NCI-H82 (cell line): ENCODE measurements around the gene NIPAL1.

Experiments used
- DNase-seq: peaks from one replicate; lab custom pipeline; 2025; lab: John Stamatoyannopoulos, UW

NIPAL1 gene

DNA sequence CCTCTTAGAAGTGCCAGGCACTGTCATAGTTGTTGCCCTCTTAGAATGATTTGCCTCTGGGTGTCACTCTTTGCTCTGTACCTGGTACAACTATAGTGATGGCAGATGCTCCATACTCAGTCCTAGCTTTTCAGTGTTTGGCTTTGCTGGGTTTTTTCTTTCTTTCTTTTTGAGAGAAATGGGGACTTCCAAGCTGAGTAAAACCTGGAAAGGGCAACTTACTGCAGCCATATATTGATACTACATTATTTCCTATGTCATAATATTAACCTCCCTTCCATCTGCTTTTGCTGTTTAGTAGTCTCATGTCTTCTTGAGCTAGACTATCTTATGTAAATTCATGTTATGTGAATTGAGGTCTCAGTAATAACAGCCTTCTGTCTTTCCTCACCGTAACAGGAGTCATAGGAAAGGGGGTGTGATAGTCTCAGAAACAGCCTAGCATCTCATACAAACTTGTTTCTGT, 49.0 kb downstream of the NIPAL1 start:
- no peak for DNase-seq

DNA sequence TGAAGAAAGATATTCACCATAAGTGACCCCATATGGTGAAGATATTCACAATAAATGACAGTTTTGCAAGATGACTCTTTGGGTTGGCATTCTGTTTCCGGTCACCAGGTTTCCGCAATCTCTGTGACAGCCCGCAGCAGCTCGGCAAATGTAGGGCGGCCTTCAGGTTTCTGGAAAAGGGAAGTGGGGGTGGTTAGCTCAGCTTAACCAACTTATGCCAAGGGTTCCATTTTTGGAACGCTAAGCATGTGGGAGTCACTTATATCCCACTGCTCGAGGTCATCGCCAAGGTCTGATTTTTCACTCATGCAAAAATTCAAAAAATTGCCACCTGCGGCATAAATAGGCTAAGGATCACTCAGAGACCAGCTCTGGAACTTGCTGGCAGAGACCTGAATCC, 51.0 kb downstream of the NIPAL1 start:
- DNase-seq, result no peak

DNA sequence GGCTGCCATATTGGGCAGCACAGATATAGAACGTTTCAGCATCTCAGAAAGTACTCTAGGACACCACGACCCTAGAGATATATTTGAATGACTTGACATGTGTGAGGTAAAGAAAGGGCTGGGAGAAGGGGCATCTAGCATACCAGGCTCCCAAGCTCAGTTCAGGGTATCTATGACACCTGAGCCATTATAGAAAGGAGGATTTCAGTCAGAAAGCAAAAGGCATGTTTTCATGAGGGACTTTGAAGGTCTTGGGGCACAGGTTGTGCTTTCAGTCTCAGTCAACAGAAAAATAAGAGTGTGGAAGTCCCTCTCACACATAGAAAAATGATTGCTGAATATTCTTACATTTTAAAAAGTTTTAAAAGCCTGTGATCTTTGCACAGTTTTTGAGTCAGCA, 51.6 kb downstream of the NIPAL1 start:
- no peak for DNase-seq

DNA sequence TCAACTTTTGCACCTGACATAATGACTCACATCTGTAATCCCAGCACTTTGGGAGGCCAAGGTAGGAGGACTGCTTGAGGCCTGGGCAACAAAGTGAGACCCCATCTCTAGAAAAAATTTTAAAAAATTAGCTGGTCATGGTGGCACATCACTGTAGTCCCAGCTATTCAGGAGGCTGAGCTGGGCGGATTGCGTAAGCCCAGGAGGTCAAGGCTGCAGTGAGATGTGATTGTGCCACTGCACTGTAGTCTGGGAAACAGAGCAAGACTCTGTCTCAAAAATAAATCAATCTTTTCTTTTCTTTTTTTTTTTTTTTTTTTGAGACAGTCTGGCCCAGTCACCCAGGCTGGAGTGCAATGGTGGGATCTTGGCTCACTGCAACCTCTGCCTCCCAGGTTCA, 52.5 kb downstream of the NIPAL1 start:
- no peak for DNase-seq

DNA sequence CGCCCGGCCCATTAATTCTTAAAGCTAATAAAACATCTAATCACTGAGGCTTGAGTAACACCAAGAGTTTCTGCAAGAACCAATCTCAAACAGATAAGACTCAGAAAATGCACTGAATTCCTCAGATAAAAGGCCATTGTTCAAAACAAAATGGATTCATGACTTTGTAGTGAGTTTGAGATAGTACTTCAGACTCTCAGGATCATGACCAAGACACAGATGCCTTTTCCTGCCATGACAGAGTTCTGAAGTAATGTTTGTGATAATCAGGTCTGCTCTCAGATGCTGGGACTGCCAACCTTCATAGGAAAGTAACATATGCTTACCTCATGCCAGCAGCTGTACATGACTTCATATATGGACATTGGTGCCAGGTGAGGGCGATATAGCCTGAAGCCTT, 54.6 kb downstream of the NIPAL1 start:
- DNase-seq, result no peak

DNA sequence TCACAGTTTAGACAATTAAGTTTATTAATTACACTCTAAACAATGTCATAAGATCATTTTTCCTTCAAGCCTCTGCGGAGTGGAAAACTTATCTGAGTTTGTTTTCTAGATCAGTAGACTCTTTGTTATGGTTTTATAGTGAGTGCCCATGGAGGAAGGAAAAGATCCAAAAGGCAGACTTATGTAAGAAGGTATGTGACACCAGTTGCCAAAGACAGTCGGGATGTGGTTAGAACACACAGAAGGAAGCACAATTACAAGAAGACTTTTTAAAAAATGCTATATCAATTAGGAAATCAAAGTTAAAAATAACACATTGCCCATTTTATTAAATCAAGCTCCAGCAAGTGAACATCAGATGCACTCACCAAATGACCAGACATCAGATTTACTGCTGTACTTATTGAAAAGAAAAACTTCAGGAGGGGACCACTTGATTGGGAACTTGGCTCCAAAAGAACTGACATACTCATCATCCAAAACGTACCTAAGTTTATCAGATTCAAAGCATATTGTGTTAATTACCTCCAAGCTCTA, 57.1 kb downstream of the NIPAL1 start:
- DNase-seq, result no peak

DNA sequence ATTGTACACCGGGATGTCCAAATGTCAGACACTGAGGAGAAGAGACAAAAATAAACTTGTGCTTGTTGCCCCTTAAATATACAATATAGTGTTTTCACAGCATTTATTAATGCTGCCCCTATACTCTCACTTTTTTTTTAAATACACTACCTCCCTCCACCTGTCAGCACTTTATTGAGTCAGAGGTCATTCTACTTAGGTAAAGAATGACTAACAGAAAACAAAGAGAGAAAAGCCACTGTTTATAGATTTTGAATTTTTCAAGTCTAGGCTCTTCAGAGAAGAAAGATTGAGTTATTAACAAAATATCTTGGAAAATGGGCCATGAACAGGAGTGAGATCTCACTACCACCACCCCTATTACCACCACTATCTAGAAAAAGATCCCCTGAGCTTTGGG, 58.1 kb downstream of the NIPAL1 start:
- no peak for DNase-seq

DNA sequence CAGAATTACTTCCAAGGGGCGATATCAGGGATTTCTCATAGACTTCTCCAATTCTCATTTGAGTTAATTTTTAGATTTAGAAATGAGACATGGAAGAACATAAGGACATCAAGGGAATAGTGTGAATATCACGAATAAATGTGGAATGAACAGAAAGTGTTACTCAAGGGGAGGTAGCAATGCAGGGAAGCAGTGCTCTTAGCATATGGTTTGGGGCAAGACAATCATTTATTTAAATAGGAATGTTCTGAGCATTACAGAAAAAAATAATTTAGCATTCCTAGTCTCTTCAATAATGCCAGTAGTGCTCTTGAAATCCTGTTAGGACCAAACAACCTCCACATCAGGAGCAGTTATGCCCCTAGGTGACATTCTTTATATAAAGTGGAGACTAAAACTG, 61.9 kb downstream of the NIPAL1 start:
- no peak for DNase-seq

DNA sequence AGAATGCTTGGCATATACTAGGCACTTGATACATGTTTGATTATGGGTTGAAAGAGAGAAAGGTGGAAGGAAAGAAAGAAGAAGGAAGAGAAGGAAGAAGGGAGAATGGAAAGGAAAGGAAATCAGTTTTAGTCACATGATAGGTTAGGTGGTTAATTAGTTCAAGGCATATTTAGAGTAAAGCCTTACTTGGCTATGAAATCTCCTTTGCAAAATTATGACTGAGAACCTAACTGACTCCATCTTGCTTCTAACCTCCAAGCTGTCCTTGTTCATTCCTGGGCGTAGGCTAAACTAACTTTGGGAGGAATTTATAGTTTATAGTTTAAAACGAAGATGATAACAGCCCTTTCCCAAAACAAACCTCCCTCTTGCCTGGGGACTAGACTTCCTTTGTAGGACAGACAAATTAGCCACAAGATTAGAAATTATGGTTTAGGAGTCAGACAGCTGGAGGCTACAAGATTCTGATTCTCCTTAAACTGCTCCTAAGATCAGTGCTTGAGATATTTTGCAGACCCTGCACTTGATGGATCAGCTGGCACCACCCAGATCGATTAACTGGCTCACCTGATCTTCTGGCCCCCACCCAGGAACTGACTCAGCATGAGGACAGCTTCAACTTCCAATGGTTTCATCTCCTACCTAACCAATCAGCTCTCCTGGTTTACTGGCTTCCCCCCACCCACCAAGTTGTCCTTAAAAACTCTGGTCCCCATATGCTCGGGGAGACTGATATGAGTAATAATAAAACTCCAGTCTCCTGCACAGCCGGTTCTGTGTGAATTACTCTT, 62.5 kb downstream of the NIPAL1 start:
- no peak for DNase-seq

DNA sequence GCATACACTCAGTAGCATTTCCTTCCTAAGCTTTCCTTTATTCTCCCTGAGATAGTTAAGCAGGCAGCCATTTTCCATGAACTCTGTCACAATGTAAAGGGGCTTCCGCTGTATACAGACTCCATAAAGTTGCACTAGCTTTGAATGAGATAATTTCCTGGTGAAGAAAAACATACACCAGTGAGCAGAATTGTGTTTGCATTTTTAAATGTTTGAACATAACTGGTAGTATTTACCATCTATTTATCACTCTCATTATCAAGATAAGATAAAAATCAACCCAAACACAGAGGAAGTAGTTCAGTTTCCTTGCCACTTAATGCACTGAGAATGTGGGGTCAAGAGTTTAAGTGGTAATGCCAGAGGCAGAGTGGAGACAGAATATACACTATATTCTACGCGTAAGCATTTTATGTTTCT, 63.4 kb downstream of the NIPAL1 start:
- no peak for DNase-seq

DNA sequence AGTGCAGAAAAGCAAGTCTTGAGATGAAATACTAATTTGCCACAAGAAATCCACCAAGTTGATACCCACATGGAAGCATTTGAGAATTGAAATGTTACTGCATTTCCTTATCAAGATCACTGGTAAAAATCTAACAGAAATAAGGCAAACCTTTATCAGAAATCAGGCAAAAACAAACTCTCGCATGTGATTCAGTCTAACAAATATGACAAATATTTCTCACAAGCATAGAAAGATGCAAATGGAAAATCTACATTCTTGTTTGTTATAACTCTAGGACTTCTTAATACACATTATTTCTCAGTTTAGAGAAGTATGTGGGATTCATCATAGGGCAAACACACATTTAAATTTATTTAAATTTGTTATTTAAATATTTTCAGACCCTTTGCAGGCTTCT, 64.6 kb downstream of the NIPAL1 start:
- DNase-seq, result no peak

DNA sequence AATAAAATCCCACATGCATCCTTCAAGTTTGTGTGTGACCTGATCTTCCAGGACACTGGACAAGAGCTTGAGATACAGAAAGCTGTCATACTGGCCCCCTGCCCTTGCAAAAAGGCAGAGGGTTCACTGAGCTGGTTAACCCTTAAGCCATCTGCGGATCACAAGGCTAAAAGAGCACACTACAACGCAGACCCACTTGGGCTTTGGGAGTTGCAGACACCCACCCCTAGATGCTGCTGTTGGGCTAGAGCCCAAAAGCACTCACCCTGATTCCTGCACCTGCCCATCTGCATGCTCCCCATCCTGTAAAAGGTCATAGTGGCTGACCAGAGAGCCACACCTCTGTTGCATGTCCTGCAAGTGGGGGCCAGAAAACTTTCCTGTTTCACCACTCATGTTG, 66.4 kb downstream of the NIPAL1 start:
- no peak for DNase-seq

DNA sequence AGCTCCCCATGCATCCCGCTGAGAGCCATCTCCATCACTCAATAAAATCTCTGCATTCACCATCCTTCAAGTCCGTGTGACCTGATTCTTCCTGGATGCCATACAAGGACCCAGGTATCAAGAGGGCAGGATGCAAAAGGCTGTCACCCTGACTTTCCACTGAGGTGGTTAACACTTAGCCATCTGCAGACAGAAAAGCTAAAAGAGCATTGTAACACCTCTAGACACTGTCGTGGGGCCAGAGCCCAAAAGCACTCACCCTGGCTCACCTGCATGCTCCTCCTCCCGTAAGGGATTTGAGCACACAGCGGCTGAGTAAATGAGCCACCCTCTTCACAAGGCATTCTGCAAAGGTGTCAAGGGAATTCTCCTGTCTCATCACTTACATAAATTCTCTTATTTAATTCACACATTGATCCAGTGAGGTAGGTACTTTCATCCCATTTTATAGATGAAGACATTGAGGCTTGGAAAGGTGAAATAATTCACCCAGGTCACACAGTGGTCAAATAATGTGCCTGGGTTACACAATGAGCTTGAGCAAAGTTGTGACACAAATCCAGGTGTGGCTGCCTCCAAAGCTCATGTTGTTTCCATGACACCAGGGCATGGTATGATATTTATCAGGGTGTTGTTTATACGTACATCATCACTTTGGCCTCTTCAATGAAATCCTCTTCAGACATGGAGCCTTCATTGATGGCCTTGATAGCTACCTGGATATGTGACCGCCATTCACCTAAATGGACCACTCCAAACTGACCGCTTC, 69.4 kb downstream of the NIPAL1 start:
- no peak for DNase-seq
